HCT116 (cell line): ENCODE measurements around the gene CADPS2. TPM values are rescaled to one million over a fixed set of nuclear protein-coding genes. Genes with fewer than 3 reads are reported as not detected.

Source experiments
- ATAC-seq: fragments of 200-7000 bp; cut with Tn5 transposase; 2 replicates; pipeline ENCODE4 v1.9.1; 2020; ENCODE audit warnings: mild to moderate bottlenecking, moderate library complexity
- BruUV-seq: library from RNA; stranded (reverse); fragments of 400-500 nt; replicated peaks from 2 replicates; lab custom pipeline; 2021; lab: Mats Ljungman, UMichigan
- CTCF ChIA-PET: fragments of 300-600 bp; sonication (Branson Sonifier 250); formaldehyde crosslinking; loops from one replicate; lab custom pipeline; 2021; ENCODE audit warnings: antibody characterized with exemption; lab: Charles Lee
- POLR2A ChIA-PET: fragments of 300-600, 350-600 bp; sonication (Branson Sonifier 250); formaldehyde crosslinking; loops from one replicate; lab custom pipeline; 2021; ENCODE audit warnings: antibody characterized with exemption; lab: Charles Lee
- RAD21 ChIA-PET, 2 experiments: fragments of 300-600 bp; sonication (Branson Sonifier 250); formaldehyde crosslinking; loops; one replicate each; lab custom pipeline; 2023; ENCODE audit warnings: low total read pairs in 2 of 2; ENCODE audit not compliant: uncharacterized antibody in 2 of 2, unreplicated experiment in 2 of 2, low non-redundant PET in 1 of 2; lab: Charles Lee
- DNase-seq: peaks from one replicate; pipeline ENCODE4 v3.0.0-alpha.2; 2010; ENCODE audit warnings: low read depth, low spot score
- H2AFZ ChIP-seq: fragments of 200-600 bp; shearing (Covaris generic), sonication (generic); 2 replicates; pipeline ENCODE4 v1.6.1; 2017; ENCODE audit warnings: low read depth, mixed run types, mixed read lengths, antibody characterized with exemption, low read length; ENCODE audit not compliant: poor library complexity, severe bottlenecking
- H3K27ac ChIP-seq: 2 replicates; pipeline ENCODE4 v1.5.1; 2012; ENCODE audit warnings: low read depth, low read length
- H3K27me3 ChIP-seq: fragments of 200-600 bp; sonication (generic); 2 replicates; pipeline ENCODE4 v1.6.1; 2016; ENCODE audit warnings: mixed run types, low read length, mixed read lengths; ENCODE audit not compliant: insufficient read depth
- H3K36me3 ChIP-seq, 2 experiments: fragments of 200-500 bp in 1 of 2; fragments of 200-600 bp in 1 of 2; sonication (Bioruptor generic) in 1 of 2; sonication (generic) in 1 of 2; 2 replicates each; pipeline versions ENCODE4 v1.5.1 to v1.6.1; 2014 to 2016; ENCODE audit warnings: low read length in 2 of 2, inconsistent platforms in 1 of 2, mixed read lengths in 1 of 2, mixed run types in 1 of 2; ENCODE audit not compliant: insufficient read depth in 2 of 2, control insufficient read depth in 1 of 2
- H3K4me1 ChIP-seq, 2 experiments: fragments of 200-600 bp in 1 of 2; sonication (generic) in 1 of 2; 2 replicates each; pipeline versions ENCODE4 v1.5.1 to v1.6.1; 2012 to 2017; ENCODE audit warnings: low read length in 2 of 2, inconsistent platforms in 1 of 2, mild to moderate bottlenecking in 1 of 2, mixed read lengths in 1 of 2, mixed run types in 1 of 2, moderate library complexity in 1 of 2; ENCODE audit not compliant: insufficient read depth in 2 of 2, control insufficient read depth in 1 of 2
- H3K4me2 ChIP-seq: fragments of 200-600 bp; sonication (generic); 2 replicates; pipeline ENCODE4 v1.6.1; 2017; ENCODE audit warnings: mixed run types, low read length, mixed read lengths
- H3K4me3 ChIP-seq, 2 experiments: fragments of 200-600 bp in 1 of 2; sonication (generic) in 1 of 2; replicated peaks in 1 of 2; 2 replicates each; pipeline ENCODE4 v1.5.1; 2011 to 2016; ENCODE audit warnings: low read length in 2 of 2, control low read depth in 1 of 2, low read depth in 1 of 2, mild to moderate bottlenecking in 1 of 2, mixed read lengths in 1 of 2, mixed run types in 1 of 2
- H3K79me2 ChIP-seq: fragments of 200-600 bp; sonication (generic); 2 replicates; pipeline ENCODE4 v1.6.1; 2017; ENCODE audit warnings: mild to moderate bottlenecking, mixed run types, low read length, moderate library complexity, mixed read lengths; ENCODE audit not compliant: insufficient read depth
- H3K9ac ChIP-seq: fragments of 200-600 bp; sonication (generic); 2 replicates; pipeline ENCODE4 v1.6.1; 2016; ENCODE audit warnings: low read length, mixed read lengths
- H3K9me2 ChIP-seq: fragments of 200-600 bp; sonication (generic), shearing (Covaris generic); 2 replicates; pipeline ENCODE4 v1.6.1; 2017; ENCODE audit warnings: mixed run types, mild to moderate bottlenecking, moderate library complexity; ENCODE audit not compliant: insufficient read depth
- H3K9me3 ChIP-seq, 2 experiments: fragments of 200-500 bp in 1 of 2; fragments of 200-600 bp in 1 of 2; sonication (Bioruptor generic) in 1 of 2; sonication (generic) in 1 of 2; 2 replicates each; pipeline ENCODE4 v1.6.1; 2014 to 2017; ENCODE audit warnings: low read length in 2 of 2, mixed read lengths in 2 of 2, inconsistent platforms in 1 of 2, low read depth in 1 of 2, mild to moderate bottlenecking in 1 of 2, mixed run types in 1 of 2, moderate library complexity in 1 of 2; ENCODE audit not compliant: control insufficient read depth in 1 of 2, insufficient read depth in 1 of 2
- H4K20me1 ChIP-seq: fragments of 200-600 bp; sonication (generic), shearing (Covaris generic); 2 replicates; pipeline ENCODE4 v1.6.1; 2017; ENCODE audit warnings: mixed run types, mild to moderate bottlenecking, moderate library complexity; ENCODE audit not compliant: insufficient read depth
- ELF1 ChIP-seq: IDR thresholded peaks from 2 replicates; pipeline ENCODE4 v1.6.1; 2012; ENCODE audit warnings: low read depth, borderline replicate concordance
- EZH2phosphoT487 ChIP-seq: fragments of 200-600 bp; IDR thresholded peaks from 2 replicates; pipeline ENCODE4 v1.6.1; 2018; ENCODE audit warnings: antibody characterized with exemption, borderline replicate concordance
- JUND ChIP-seq: IDR thresholded peaks from 2 replicates; pipeline ENCODE4 v1.6.1; 2012
- POLR2A ChIP-seq: IDR thresholded peaks from 2 replicates; pipeline ENCODE4 v1.7.0; 2011; ENCODE audit warnings: borderline replicate concordance; ENCODE audit not compliant: insufficient read depth, insufficient read length; ENCODE audit errors: extremely low read depth
- RAD21 ChIP-seq: IDR thresholded peaks from 2 replicates; pipeline ENCODE4 v1.6.1; 2012; ENCODE audit warnings: low read depth, mild to moderate bottlenecking
- SRF ChIP-seq: IDR thresholded peaks from 2 replicates; pipeline ENCODE4 v1.6.1; 2012; ENCODE audit warnings: low read depth
- YY1 ChIP-seq: IDR thresholded peaks from 2 replicates; pipeline ENCODE4 v1.6.1; 2011; ENCODE audit warnings: low read length, low read depth, moderate library complexity, mild to moderate bottlenecking; ENCODE audit not compliant: insufficient replicate concordance; ENCODE audit errors: extremely low read depth
- ZFX ChIP-seq: fragments of 450-650 bp; IDR thresholded peaks from 2 replicates; pipeline ENCODE4 v1.6.1; 2017
- intact Hi-C: fragments of 100-400 bp; cut with micrococcal nuclease; formaldehyde crosslinking; loops from 2 replicates; pipeline ENCODE4 v1.10.0; 2022
- total RNA-seq: library from RNA; stranded (reverse); gene quantifications from one replicate; pipeline ENCODE4 v1.2.1, GENCODE V29; 2021; ENCODE audit not compliant: unreplicated experiment
- TF ChIP-seq, protein P1 (sequence below): IDR thresholded peaks from 2 replicates; pipeline ENCODE4 v1.6.1; 2012; ENCODE audit warnings: low read depth
- TF ChIP-seq, protein P2 (sequence below), 3 experiments: fragments of 200-600 bp in 1 of 3; sonication (generic) in 1 of 3; IDR thresholded peaks in 2 of 3; conservative IDR thresholded peaks in 1 of 3; 2 replicates each; pipeline ENCODE4 v1.5.1; 2012 to 2017; ENCODE audit warnings: low read depth in 2 of 3, low read length in 2 of 3, antibody characterized with exemption in 1 of 3, borderline replicate concordance in 1 of 3, control low read depth in 1 of 3, mild to moderate bottlenecking in 1 of 3, mixed read lengths in 1 of 3, mixed run types in 1 of 3, moderate library complexity in 1 of 3; ENCODE audit not compliant: insufficient read depth in 1 of 3

CADPS2 gene
- total RNA-seq, 1 experiment from 2014 or later = 7.5 TPM

DNA sequence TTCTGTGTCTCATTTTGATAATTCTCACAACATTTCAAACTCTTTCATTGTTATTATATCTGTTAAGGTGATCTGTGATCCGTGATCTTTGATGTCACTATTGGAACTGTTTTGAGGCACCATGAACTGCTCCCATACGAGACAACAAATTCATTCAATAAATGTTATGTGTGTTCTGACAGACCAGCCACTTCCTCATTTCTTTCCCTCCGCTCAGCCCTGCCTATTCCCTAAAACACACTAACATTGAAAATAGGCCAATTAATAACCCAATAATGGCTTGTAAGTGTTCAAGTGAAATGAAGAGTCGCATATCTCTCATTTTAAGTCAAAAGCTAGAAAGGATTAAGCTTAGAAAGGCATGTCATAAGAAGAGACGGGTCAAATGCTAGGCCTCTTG lies 232.6 kb downstream of the CADPS2 start:
- RAD21 ChIA-PET = no interaction called here
- no peak overlapping the region for H2AFZ ChIP-seq
- no peak overlapping the region for H3K4me2 ChIP-seq
- H3K36me3 ChIP-seq = no peaks in the 10 kb centered on the region
- peaks cover 0 to 7% of the 10 kb centered on the region in 2 experiments; a peak in 1 of 4 replicates for H3K4me1 ChIP-seq
- intact Hi-C loops = no loop called here
- H3K79me2 ChIP-seq = no peaks in the 10 kb centered on the region
- POLR2A ChIA-PET = no interaction called here
- no peaks in the 10 kb centered on the region for H4K20me1 ChIP-seq
- H3K9ac ChIP-seq = no peak overlapping the region
- no TSS peak for BruUV-seq
- TF ChIP-seq YY1 = no peak
- TF ChIP-seq JUND = no peak
- TF ChIP-seq SRF = no peak
- no peak for TF ChIP-seq ZFX
- TF ChIP-seq, all 23 proteins: peak for 0
- ATAC-seq (no peak), DNase-seq (no peak)
- Histone ChIP-seq H3K4me3 (no peak overlapping the region), H3K27ac (no peak overlapping the region), H3K9me2 (no peaks in the 10 kb centered on the region), H3K9me3 (no peaks in the 10 kb centered on the region), H3K27me3 (no peaks in the 10 kb centered on the region)
- CTCF ChIA-PET = no interaction called here

DNA sequence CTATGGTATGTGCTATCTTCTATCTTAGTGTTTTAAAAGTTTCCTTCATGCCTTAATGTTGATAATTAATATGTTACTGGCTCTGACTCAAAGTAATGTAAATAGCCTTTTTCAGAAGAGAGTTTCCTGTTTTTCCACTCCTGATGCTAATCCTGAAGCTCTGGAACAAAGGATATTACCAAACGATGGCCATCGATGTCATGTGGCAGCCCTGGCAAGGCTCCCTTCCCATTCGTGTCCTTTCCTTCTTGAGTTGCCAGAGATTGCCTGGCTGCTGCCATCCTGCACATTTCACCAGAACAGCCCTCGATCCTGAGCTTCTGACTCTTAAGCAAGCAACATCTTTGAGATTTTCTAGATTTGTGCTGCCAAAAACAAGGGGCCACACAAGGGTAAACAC lies 233.4 kb downstream of the CADPS2 start:
- no peak overlapping the region for H3K9ac ChIP-seq
- no peaks in the 10 kb centered on the region for H4K20me1 ChIP-seq
- no peak for ATAC-seq
- no peaks in the 10 kb centered on the region for H3K9me2 ChIP-seq
- H3K36me3 ChIP-seq = no peaks in the 10 kb centered on the region
- no peaks in the 10 kb centered on the region for H3K79me2 ChIP-seq
- ChIA-PET POLR2A (no interaction called here), CTCF (no interaction called here), RAD21 (no interaction called here)
- no peak overlapping the region for H3K4me2 ChIP-seq
- peaks cover 0 to 7% of the 10 kb centered on the region in 2 experiments; a peak in 1 of 4 replicates for H3K4me1 ChIP-seq
- intact Hi-C loops = no loop called here
- H3K4me3 ChIP-seq = no peak overlapping the region
- DNase-seq = no peak
- TF ChIP-seq ZFX = no peak
- no peak for TF ChIP-seq SRF
- TF ChIP-seq YY1 = no peak
- TF ChIP-seq ELF1 = no peak
- TF ChIP-seq, protein P1, sequence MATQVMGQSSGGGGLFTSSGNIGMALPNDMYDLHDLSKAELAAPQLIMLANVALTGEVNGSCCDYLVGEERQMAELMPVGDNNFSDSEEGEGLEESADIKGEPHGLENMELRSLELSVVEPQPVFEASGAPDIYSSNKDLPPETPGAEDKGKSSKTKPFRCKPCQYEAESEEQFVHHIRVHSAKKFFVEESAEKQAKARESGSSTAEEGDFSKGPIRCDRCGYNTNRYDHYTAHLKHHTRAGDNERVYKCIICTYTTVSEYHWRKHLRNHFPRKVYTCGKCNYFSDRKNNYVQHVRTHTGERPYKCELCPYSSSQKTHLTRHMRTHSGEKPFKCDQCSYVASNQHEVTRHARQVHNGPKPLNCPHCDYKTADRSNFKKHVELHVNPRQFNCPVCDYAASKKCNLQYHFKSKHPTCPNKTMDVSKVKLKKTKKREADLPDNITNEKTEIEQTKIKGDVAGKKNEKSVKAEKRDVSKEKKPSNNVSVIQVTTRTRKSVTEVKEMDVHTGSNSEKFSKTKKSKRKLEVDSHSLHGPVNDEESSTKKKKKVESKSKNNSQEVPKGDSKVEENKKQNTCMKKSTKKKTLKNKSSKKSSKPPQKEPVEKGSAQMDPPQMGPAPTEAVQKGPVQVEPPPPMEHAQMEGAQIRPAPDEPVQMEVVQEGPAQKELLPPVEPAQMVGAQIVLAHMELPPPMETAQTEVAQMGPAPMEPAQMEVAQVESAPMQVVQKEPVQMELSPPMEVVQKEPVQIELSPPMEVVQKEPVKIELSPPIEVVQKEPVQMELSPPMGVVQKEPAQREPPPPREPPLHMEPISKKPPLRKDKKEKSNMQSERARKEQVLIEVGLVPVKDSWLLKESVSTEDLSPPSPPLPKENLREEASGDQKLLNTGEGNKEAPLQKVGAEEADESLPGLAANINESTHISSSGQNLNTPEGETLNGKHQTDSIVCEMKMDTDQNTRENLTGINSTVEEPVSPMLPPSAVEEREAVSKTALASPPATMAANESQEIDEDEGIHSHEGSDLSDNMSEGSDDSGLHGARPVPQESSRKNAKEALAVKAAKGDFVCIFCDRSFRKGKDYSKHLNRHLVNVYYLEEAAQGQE = no peak
- TF ChIP-seq, protein P2, sequence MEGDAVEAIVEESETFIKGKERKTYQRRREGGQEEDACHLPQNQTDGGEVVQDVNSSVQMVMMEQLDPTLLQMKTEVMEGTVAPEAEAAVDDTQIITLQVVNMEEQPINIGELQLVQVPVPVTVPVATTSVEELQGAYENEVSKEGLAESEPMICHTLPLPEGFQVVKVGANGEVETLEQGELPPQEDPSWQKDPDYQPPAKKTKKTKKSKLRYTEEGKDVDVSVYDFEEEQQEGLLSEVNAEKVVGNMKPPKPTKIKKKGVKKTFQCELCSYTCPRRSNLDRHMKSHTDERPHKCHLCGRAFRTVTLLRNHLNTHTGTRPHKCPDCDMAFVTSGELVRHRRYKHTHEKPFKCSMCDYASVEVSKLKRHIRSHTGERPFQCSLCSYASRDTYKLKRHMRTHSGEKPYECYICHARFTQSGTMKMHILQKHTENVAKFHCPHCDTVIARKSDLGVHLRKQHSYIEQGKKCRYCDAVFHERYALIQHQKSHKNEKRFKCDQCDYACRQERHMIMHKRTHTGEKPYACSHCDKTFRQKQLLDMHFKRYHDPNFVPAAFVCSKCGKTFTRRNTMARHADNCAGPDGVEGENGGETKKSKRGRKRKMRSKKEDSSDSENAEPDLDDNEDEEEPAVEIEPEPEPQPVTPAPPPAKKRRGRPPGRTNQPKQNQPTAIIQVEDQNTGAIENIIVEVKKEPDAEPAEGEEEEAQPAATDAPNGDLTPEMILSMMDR (IDR thresholded peaks at IDR 0.05 in 2 of 3, conservative IDR thresholded peaks at IDR 0.05 in 1 of 3; ENCODE audit: borderline replicate concordance in 1 of 3, insufficient read depth in 1 of 3, low read depth in 2 of 3, low read length in 2 of 3) = no peak
- no peak for TF ChIP-seq EZH2phosphoT487
- no peak for TF ChIP-seq RAD21
- no peak for TF ChIP-seq POLR2A
- no peak overlapping the region for H2AFZ ChIP-seq
- H3K27ac ChIP-seq = no peak overlapping the region
- no TSS peak for BruUV-seq
- H3K27me3 ChIP-seq = no peaks in the 10 kb centered on the region
- H3K9me3 ChIP-seq = no peaks in the 10 kb centered on the region
